Measurements from ENCODE around the gene CREG1.

DNA sequence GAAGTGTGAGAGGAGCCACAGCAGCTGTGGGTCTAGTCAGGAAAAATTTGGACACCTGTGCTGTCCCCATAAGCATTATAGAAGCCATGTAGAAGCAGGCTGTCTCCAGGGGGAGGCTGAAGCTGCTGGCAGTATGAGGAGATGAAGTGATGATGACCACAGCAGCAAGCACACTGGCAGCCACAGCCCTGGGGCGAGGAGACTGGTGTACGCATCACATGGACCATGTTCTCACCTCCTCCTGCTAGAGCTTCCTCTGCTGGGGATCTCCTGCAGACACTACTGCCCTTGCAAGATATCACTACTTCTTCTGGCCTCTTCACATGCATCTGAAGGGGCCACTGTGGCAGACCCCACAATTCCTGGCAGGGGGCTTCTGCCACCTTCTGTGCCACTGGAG, 33.8 kb upstream of the CREG1 start:
- TF ChIP-seq POLR2A (IDR thresholded peaks at IDR 0.05; ENCODE audit: low read length) (no peak), GATA1 (IDR thresholded peaks at IDR 0.05; ENCODE audit: low read depth, low read length) (no peak)
